ENCODE results near the gene LRP1B.

Gene LRP1B

GRCh38 chr2:140863713-140864112, 1267.1 kb downstream of the LRP1B start:
- peak; percentile 23 for DNase-seq

GRCh38 chr2:140862181-140862580, 1268.6 kb downstream of the LRP1B start:
- no peak for DNase-seq

- DNase-seq = no peak
Observed at GRCh38 chr2:140861666-140862065, 1269.2 kb downstream of the LRP1B start.

- no peak for DNase-seq
Observed at GRCh38 chr2:140855471-140855870, 1275.3 kb downstream of the LRP1B start.

- no peak for DNase-seq
Observed at GRCh38 chr2:140851258-140851981, 1279.4 kb downstream of the LRP1B start.

- no peak for DNase-seq
Observed at GRCh38 chr2:140843186-140843585, 1287.6 kb downstream of the LRP1B start.

- no peak for DNase-seq
Observed at GRCh38 chr2:140842110-140842509, 1288.7 kb downstream of the LRP1B start.

- DNase-seq = no peak
Observed at GRCh38 chr2:140841141-140841540, 1289.7 kb downstream of the LRP1B start.

- DNase-seq = no peak
Observed at GRCh38 chr2:140836826-140837225, 1294.0 kb downstream of the LRP1B start.

GRCh38 chr2:140835079-140835478, 1295.7 kb downstream of the LRP1B start:
- no peak for DNase-seq

- no peak for DNase-seq
Observed at GRCh38 chr2:140814141-140814540, 1316.7 kb downstream of the LRP1B start.

- no peak for DNase-seq
Observed at GRCh38 chr2:140808820-140809219, 1322.0 kb downstream of the LRP1B start.

- no peak for DNase-seq
Observed at GRCh38 chr2:140808211-140808610, 1322.6 kb downstream of the LRP1B start.

- DNase-seq = no peak
Observed at GRCh38 chr2:140804700-140805260, 1326.0 kb downstream of the LRP1B start.

GRCh38 chr2:140801311-140801710, 1329.5 kb downstream of the LRP1B start:
- no peak for DNase-seq

GRCh38 chr2:140797718-140798117, 1333.1 kb downstream of the LRP1B start:
- DNase-seq = no peak

GRCh38 chr2:140791802-140792201, 1339.0 kb downstream of the LRP1B start:
- DNase-seq = no peak

GRCh38 chr2:140786585-140786984, 1344.2 kb downstream of the LRP1B start:
- DNase-seq = no peak

GRCh38 chr2:140775411-140775810, 1355.4 kb downstream of the LRP1B start:
- DNase-seq = no peak

- no peak for DNase-seq
Observed at GRCh38 chr2:140770645-140771044, 1360.2 kb downstream of the LRP1B start.

GRCh38 chr2:140761807-140762206, 1369.0 kb downstream of the LRP1B start:
- DNase-seq = no peak

- DNase-seq = no peak
Observed at GRCh38 chr2:140759426-140760156, 1371.2 kb downstream of the LRP1B start.

- no peak for DNase-seq
Observed at GRCh38 chr2:140747665-140748064, 1383.2 kb downstream of the LRP1B start.

GRCh38 chr2:140747090-140747489, 1383.7 kb downstream of the LRP1B start:
- no peak for DNase-seq
